HepG2 (cell line): ENCODE measurements around the gene ALOXE3. TPM values are rescaled to one million over a fixed set of nuclear protein-coding genes. Genes with fewer than 3 reads are reported as not detected.

ENCODE experiments used
- ATAC-seq: fragments of 200-7000 bp; cut with Tn5 transposase; 3 replicates; pipeline ENCODE4 v1.9.1; 2020; ENCODE audit warnings: mild to moderate bottlenecking, moderate library complexity
- BruUV-seq: library from RNA; stranded (reverse); fragments of 400-500 nt; replicated peaks from 2 replicates; lab custom pipeline; 2021; lab: Mats Ljungman, UMichigan
- CTCF ChIA-PET: fragments of 300-600 bp; formaldehyde crosslinking; extraction: SDS; loops from one replicate; lab custom pipeline; 2021; ENCODE audit warnings: low total read pairs, inconsistent platforms, low intra/inter-chr PET ratio; lab: Yijun Ruan, JAX
- POLR2A ChIA-PET: fragments of 350-600 bp; sonication (Branson Sonifier 250); formaldehyde crosslinking; loops from one replicate; lab custom pipeline; 2020; ENCODE audit warnings: antibody characterized with exemption, inconsistent platforms; lab: Yijun Ruan, JAX
- DNase-seq: peaks from one replicate; pipeline ENCODE4 v3.0.0-alpha.2; 2015; ENCODE audit warnings: low spot score
- FAIRE-seq: peaks from 3 replicates; lab custom pipeline; 2011; peaks lifted over from hg19 to GRCh38; lab: Jason Lieb, UNC
- H2AFZ ChIP-seq: one replicate; pipeline ENCODE4 v1.6.1; 2011; ENCODE audit warnings: low read length, inconsistent platforms
- H3K27ac ChIP-seq: fragments of 300-600 bp; 3 replicates; pipeline ENCODE4 v1.8.0; 2011; ENCODE audit warnings: mixed run types, mild to moderate bottlenecking, mixed read lengths, low read length, inconsistent platforms; ENCODE audit not compliant: insufficient read depth; ENCODE audit errors: extremely low read length
- H3K27me3 ChIP-seq, 2 experiments: fragments of 200-600 bp in 1 of 2; 2 replicates in 1 of 2; 3 replicates in 1 of 2; pipeline versions ENCODE4 v1.6.0 to v1.8.0; 2011; ENCODE audit warnings: low read length in 2 of 2, mild to moderate bottlenecking in 2 of 2, moderate library complexity in 2 of 2, inconsistent platforms in 1 of 2; ENCODE audit not compliant: insufficient read depth in 2 of 2, control insufficient read depth in 1 of 2
- H3K36me3 ChIP-seq, 2 experiments: fragments of 200-600 bp in 1 of 2; replicated peaks in 1 of 2; 2 replicates in 1 of 2; 3 replicates in 1 of 2; pipeline versions ENCODE4 v1.5.1 to v1.8.0; 2011; ENCODE audit warnings: low read length in 2 of 2, inconsistent platforms in 1 of 2; ENCODE audit not compliant: insufficient read depth in 2 of 2, control insufficient read depth in 1 of 2
- H3K4me1 ChIP-seq: 2 replicates; pipeline ENCODE4 v1.5.1; 2012; ENCODE audit warnings: low read length, inconsistent platforms; ENCODE audit not compliant: insufficient read depth
- H3K4me2 ChIP-seq: 2 replicates; pipeline ENCODE4 v1.6.0; 2011; ENCODE audit warnings: low read depth, low read length, inconsistent platforms
- H3K4me3 ChIP-seq, 3 experiments: fragments of 200-600 bp in 1 of 3; sonication (generic), shearing (Covaris generic) in 1 of 3; replicated peaks in 1 of 3; 2 replicates each; pipeline ENCODE4 v1.5.1; 2011 to 2016; ENCODE audit warnings: low read length in 3 of 3, inconsistent platforms in 2 of 3, low read depth in 2 of 3, mild to moderate bottlenecking in 2 of 3, control low read depth in 1 of 3, mixed read lengths in 1 of 3; ENCODE audit not compliant: insufficient read depth in 1 of 3
- H3K79me2 ChIP-seq: one replicate; pipeline ENCODE4 v1.6.1; 2011; ENCODE audit warnings: low read length, inconsistent platforms; ENCODE audit not compliant: insufficient read depth
- H3K9ac ChIP-seq: 2 replicates; pipeline ENCODE4 v1.6.0; 2011; ENCODE audit warnings: mild to moderate bottlenecking, low read depth, low read length, inconsistent platforms; ENCODE audit not compliant: insufficient read depth
- H3K9me3 ChIP-seq: 2 replicates; pipeline ENCODE4 v1.5.1; 2012; ENCODE audit warnings: mild to moderate bottlenecking, low read length
- H4K20me1 ChIP-seq: 2 replicates; pipeline ENCODE4 v1.6.0; 2011; ENCODE audit warnings: inconsistent platforms, mild to moderate bottlenecking, low read length, moderate library complexity; ENCODE audit not compliant: insufficient read depth
- AKAP8 ChIP-seq: sonication (generic); formaldehyde crosslinking; IDR thresholded peaks from 2 replicates; pipeline ENCODE4 v1.5.1; 2020; ENCODE audit warnings: mild to moderate bottlenecking, missing genetic modification reagents
- DR1 ChIP-seq: sonication (generic); formaldehyde crosslinking; IDR thresholded peaks from 2 replicates; pipeline ENCODE4 v1.8.0; 2021; ENCODE audit warnings: mild to moderate bottlenecking, missing genetic modification reagents, inconsistent platforms
- ETV5 ChIP-seq: IDR thresholded peaks from 2 replicates; pipeline ENCODE4 v1.6.1; 2018; ENCODE audit warnings: missing biosample characterization, missing genetic modification reagents, inconsistent platforms, borderline replicate concordance
- GTF3A ChIP-seq: sonication (generic); formaldehyde crosslinking; conservative IDR thresholded peaks from 2 replicates; pipeline ENCODE4 v1.4.0; 2020; ENCODE audit warnings: mild to moderate bottlenecking, missing genetic modification reagents
- KAT8 ChIP-seq: IDR thresholded peaks from 2 replicates; pipeline ENCODE4 v1.6.1; 2016; ENCODE audit warnings: missing genetic modification reagents, missing compliant biosample characterization
- MED1 ChIP-seq: sonication (generic); formaldehyde crosslinking; IDR thresholded peaks from 2 replicates; pipeline ENCODE4 v1.4.0; 2020; ENCODE audit warnings: missing genetic modification reagents
- NKX3-1 ChIP-seq: sonication (generic); formaldehyde crosslinking; IDR thresholded peaks from 2 replicates; pipeline ENCODE4 v1.5.0; 2020; ENCODE audit warnings: missing genetic modification reagents
- TBL1XR1 ChIP-seq: fragments of 150-350 bp; IDR thresholded peaks from 2 replicates; pipeline ENCODE4 v1.6.1; 2014; ENCODE audit warnings: borderline replicate concordance, low read length; ENCODE audit not compliant: partially characterized antibody
- ZFP82 ChIP-seq: sonication (generic); formaldehyde crosslinking; IDR thresholded peaks from 2 replicates; pipeline ENCODE4 v1.5.1; 2020; ENCODE audit warnings: mild to moderate bottlenecking, missing genetic modification reagents, borderline replicate concordance
- ZMAT3 ChIP-seq: sonication (generic); formaldehyde crosslinking; conservative IDR thresholded peaks from 2 replicates; pipeline ENCODE4 v1.7.0; 2021; ENCODE audit warnings: missing genetic modification reagents
- ZMYM4 ChIP-seq: sonication (generic); formaldehyde crosslinking; IDR thresholded peaks from 2 replicates; pipeline ENCODE4 v1.8.1; 2023; ENCODE audit warnings: mild to moderate bottlenecking, missing genetic modification reagents
- ZNF317 ChIP-seq: sonication (generic); formaldehyde crosslinking; IDR thresholded peaks from 2 replicates; pipeline ENCODE4 v1.5.0; 2020; ENCODE audit warnings: mild to moderate bottlenecking, missing genetic modification reagents
- ZNF644 ChIP-seq: IDR thresholded peaks from 2 replicates; pipeline ENCODE4 v1.6.1; 2016; ENCODE audit warnings: low read depth
- ZNF780A ChIP-seq: sonication (generic); formaldehyde crosslinking; IDR thresholded peaks from 2 replicates; pipeline ENCODE4 v1.8.0; 2022; ENCODE audit warnings: mild to moderate bottlenecking, missing genetic modification reagents, moderate library complexity
- WGBS: methylation state at CpG from one replicate; pipeline ENCODE4 v1.1.6; 2017; ENCODE audit warnings: low lambda C conversion rate; 5-methylcytosine and 5-hydroxymethylcytosine counted together
- in situ Hi-C: cut with HindIII; loops from 2 replicates; pipeline ENCODE4 v1.10.0; 2017; ENCODE audit warnings: low pct_unique_long_range_greater_than_20kb; ENCODE audit not compliant: extremely low pct_ligation_motif_present
- intact Hi-C: fragments of 100-400 bp; cut with micrococcal nuclease; formaldehyde crosslinking; loops from one replicate; pipeline ENCODE4 v1.10.0; 2022; ENCODE audit not compliant: unreplicated experiment
- polyA plus RNA-seq, 8 experiments: library from polyadenylated mRNA; depleted of rRNA in 3 of 8; stranded (reverse) in 7 of 8; unstranded in 1 of 8; fragments of >200 nt; fragmentation: Illumina TruSeq in 4 of 8; extraction: Trizol in 4 of 8; gene quantifications; 2 replicates each; pipeline versions ENCODE4 v1.2.1 to v1.2.3, GENCODE V29; 2011 to 2016; ENCODE audit warnings: low read depth in 4 of 8, missing spikeins in 1 of 8, mixed read lengths in 1 of 8; ENCODE audit not compliant: insufficient read depth in 1 of 8
- total RNA-seq, 5 experiments: library from RNA; depleted of rRNA; stranded (reverse); fragments of >200 nt; fragmentation: Illumina TruSeq; extraction: Trizol; gene quantifications; 2 replicates each; pipeline ENCODE4 v1.2.3, GENCODE V29; 2016; ENCODE audit warnings: low read depth in 1 of 5
- TF ChIP-seq, protein P1 (sequence below): sonication (generic); formaldehyde crosslinking; IDR thresholded peaks from 2 replicates; pipeline ENCODE4 v1.4.0; 2020; ENCODE audit warnings: mild to moderate bottlenecking, missing genetic modification reagents
- TF ChIP-seq, protein P2 (sequence below): sonication (generic); formaldehyde crosslinking; IDR thresholded peaks from 2 replicates; pipeline ENCODE4 v1.4.0; 2020; ENCODE audit warnings: missing genetic modification reagents
- TF ChIP-seq, protein P3 (sequence below): sonication (generic); formaldehyde crosslinking; IDR thresholded peaks from 2 replicates; pipeline ENCODE4 v1.4.0; 2020; ENCODE audit warnings: missing genetic modification reagents

Gene ALOXE3
- total and polyA plus RNA-seq, 2 of the 13 experiments (the other 11 are each of a cell fraction or from before 2014, with no cell fraction given), result 0.07 TPM; not detected in 1

DNA sequence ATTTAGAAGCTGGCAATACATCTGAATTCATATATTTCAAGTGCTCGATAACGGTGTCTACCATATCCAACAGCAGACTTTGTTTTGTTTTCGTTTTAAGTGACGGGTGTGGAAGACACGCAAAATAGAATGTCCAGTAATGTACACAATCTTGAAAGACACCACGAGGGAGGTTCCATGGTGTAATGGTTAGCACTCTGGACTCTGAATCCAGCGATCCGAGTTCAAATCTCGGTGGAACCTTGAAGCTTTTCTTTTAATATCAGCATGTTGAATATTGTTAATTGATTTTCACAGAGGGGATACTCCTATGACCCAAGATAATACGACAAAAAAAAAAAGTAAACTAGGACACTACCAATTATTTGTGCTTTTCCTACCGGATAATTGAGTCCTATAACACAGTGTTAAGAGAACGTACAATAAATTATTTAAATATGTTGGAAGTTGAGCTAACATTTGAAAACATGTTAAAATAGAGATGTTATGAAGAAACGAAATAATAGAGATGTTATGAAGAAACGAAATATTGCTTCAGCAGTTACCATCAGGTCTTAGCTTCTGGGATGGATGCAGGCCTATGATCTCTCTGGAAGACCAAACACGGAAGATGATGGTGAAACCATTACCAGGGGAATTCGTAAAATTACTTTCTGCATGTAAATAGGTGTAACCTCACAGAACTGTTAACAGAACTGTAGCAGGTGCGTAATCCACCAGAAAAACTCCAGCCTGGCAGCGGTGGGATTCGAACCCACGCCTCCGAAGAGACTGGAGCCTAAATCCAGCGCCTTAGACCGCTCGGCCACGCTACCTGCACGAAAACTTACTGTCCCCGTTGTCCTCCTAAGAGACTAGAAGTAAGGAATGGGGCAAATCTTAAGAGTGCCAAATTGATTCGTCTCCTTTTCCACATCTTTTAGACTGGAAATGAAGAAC is 1.5 kb upstream of the ALOXE3 start:
- POLR2A ChIA-PET, result interaction anchor here (0.7 to 5.1 kb wide), 12 partner anchors 15 to 175 kb away, joined by 3 to 35 read pairs (median 5); partner anchors contain the start of genes BORCS6, CTC1 and SLC25A35
- H2AFZ ChIP-seq, result no peak overlapping the region
- peak overlapping the region; percentile 100 for H3K4me2 ChIP-seq
- ATAC-seq, result peak; percentile 28
- H3K27ac ChIP-seq, result peak overlapping the region; percentile 33
- DNase-seq, result peak; percentile 93
- no peaks in the 10 kb centered on the region for H3K79me2 ChIP-seq
- H3K4me1 ChIP-seq, result peaks cover 61% of the 10 kb centered on the region
- no peaks in the 10 kb centered on the region for H3K36me3 ChIP-seq
- peaks cover 13% of the 10 kb centered on the region; the same call in 1 of the 2 replicates for H4K20me1 ChIP-seq
- peaks cover 6 to 58% of the 10 kb centered on the region in 2 experiments for H3K27me3 ChIP-seq
- no TSS peak for BruUV-seq
- H3K9me3 ChIP-seq, result no peaks in the 10 kb centered on the region
- H3K9ac ChIP-seq, result peak overlapping the region; percentile 31
- FAIRE-seq, result peak; percentile 80
- in situ Hi-C loops, result loop anchor here (5.0 to 10.0 kb wide), 4 partner anchors 37 to 182 kb away; no protein-coding TSS in a partner anchor
- intact Hi-C loops, result loop anchor here (1.0 to 5.0 kb wide), 5 partner anchors 25 to 102 kb away; no protein-coding TSS in a partner anchor
- H3K4me3 ChIP-seq, result peak overlapping the region; percentile 68 to 95 (median 94)
- WGBS, result 1% methylated on average over 24 of the region's 28 CpGs
- CTCF ChIA-PET, result interaction anchor here (1.6 kb wide), 1 partner anchor 26 kb away, joined by 12 read pairs; no protein-coding TSS in a partner anchor
- TF ChIP-seq, protein P1, sequence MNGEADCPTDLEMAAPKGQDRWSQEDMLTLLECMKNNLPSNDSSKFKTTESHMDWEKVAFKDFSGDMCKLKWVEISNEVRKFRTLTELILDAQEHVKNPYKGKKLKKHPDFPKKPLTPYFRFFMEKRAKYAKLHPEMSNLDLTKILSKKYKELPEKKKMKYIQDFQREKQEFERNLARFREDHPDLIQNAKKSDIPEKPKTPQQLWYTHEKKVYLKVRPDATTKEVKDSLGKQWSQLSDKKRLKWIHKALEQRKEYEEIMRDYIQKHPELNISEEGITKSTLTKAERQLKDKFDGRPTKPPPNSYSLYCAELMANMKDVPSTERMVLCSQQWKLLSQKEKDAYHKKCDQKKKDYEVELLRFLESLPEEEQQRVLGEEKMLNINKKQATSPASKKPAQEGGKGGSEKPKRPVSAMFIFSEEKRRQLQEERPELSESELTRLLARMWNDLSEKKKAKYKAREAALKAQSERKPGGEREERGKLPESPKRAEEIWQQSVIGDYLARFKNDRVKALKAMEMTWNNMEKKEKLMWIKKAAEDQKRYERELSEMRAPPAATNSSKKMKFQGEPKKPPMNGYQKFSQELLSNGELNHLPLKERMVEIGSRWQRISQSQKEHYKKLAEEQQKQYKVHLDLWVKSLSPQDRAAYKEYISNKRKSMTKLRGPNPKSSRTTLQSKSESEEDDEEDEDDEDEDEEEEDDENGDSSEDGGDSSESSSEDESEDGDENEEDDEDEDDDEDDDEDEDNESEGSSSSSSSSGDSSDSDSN (CRISPR knock-in tag), result peak; percentile 34; the same call in 1 of the 2 replicates
- TF ChIP-seq ZMYM4 (CRISPR knock-in tag), result 0 out of 2 replicates have a peak, but pooled peaks have one; percentile 13
- 0 out of 2 replicates have a peak, but pooled peaks have one; percentile 31 for TF ChIP-seq ZNF644 (CRISPR knock-in tag)
- peak; percentile 57 for TF ChIP-seq ZMAT3 (CRISPR knock-in tag)
- peak; percentile 58; the same call in 1 of the 2 replicates for TF ChIP-seq KAT8 (CRISPR knock-in tag)
- TF ChIP-seq ZFP82, result 0 out of 2 replicates have a peak, but pooled peaks have one; percentile 44
- peak; percentile 36; the same call in 1 of the 2 replicates for TF ChIP-seq MED1
- TF ChIP-seq ETV5 (CRISPR knock-in tag), result peak; percentile 68; the same call in 1 of the 2 replicates
- TF ChIP-seq GTF3A, result peak; percentile 82; the same call in 1 of the 2 replicates
- TF ChIP-seq, protein P2, sequence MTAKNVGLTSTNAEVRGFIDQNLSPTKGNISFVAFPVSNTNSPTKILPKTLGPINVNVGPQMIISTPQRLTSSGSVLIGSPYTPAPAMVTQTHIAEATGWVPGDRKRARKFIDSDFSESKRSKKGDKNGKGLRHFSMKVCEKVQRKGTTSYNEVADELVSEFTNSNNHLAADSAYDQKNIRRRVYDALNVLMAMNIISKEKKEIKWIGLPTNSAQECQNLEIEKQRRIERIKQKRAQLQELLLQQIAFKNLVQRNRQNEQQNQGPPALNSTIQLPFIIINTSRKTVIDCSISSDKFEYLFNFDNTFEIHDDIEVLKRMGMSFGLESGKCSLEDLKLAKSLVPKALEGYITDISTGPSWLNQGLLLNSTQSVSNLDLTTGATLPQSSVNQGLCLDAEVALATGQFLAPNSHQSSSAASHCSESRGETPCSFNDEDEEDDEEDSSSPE (CRISPR knock-in tag), result peak; percentile 26; the same call in 1 of the 2 replicates
- no peak for TF ChIP-seq AKAP8 (CRISPR knock-in tag)
- 0 out of 2 replicates have a peak, but pooled peaks have one; percentile 53 for TF ChIP-seq ZNF317 (CRISPR knock-in tag)
- TF ChIP-seq, protein P3, sequence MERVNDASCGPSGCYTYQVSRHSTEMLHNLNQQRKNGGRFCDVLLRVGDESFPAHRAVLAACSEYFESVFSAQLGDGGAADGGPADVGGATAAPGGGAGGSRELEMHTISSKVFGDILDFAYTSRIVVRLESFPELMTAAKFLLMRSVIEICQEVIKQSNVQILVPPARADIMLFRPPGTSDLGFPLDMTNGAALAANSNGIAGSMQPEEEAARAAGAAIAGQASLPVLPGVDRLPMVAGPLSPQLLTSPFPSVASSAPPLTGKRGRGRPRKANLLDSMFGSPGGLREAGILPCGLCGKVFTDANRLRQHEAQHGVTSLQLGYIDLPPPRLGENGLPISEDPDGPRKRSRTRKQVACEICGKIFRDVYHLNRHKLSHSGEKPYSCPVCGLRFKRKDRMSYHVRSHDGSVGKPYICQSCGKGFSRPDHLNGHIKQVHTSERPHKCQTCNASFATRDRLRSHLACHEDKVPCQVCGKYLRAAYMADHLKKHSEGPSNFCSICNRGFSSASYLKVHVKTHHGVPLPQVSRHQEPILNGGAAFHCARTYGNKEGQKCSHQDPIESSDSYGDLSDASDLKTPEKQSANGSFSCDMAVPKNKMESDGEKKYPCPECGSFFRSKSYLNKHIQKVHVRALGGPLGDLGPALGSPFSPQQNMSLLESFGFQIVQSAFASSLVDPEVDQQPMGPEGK (CRISPR knock-in tag), result peak; percentile 85
- peak; percentile 79; the same call in 1 of the 2 replicates for TF ChIP-seq DR1
- TF ChIP-seq ZNF780A (CRISPR knock-in tag), result no peak
- TF ChIP-seq NKX3-1 (CRISPR knock-in tag), result peak; percentile 53; the same call in 1 of the 2 replicates
- TF ChIP-seq TBL1XR1, result peak; percentile 60
